Liver (tissue), 3 donors: ENCODE results near the gene RALB.

Experiments
- ATF3 ChIP-seq: IDR thresholded peaks from 2 replicates; pipeline ENCODE4 v1.6.1; 2016; ENCODE audit warnings: antibody characterized with exemption
- CTCF ChIP-seq: fragments of 150-350 bp; IDR thresholded peaks from 2 replicates; pipeline ENCODE4 v1.5.1; 2017; ENCODE audit warnings: improper control_type of control experiment, low read depth, low read length; ENCODE audit not compliant: missing input control
- FOXA1 ChIP-seq: IDR thresholded peaks from 2 replicates; pipeline ENCODE4 v1.6.1; 2016; ENCODE audit warnings: antibody characterized with exemption
- JUND ChIP-seq, 2 donors: IDR thresholded peaks; 2 replicates each; pipeline ENCODE4 v1.6.1; 2016; ENCODE audit warnings: antibody characterized with exemption in 2 of 2
- MAX ChIP-seq: IDR thresholded peaks from 2 replicates; pipeline ENCODE4 v1.6.1; 2016; ENCODE audit warnings: antibody characterized with exemption
- NR2F2 ChIP-seq: IDR thresholded peaks from 2 replicates; pipeline ENCODE4 v1.6.1; 2016; ENCODE audit warnings: antibody characterized with exemption
- RAD21 ChIP-seq, 2 donors: IDR thresholded peaks; 2 replicates each; pipeline ENCODE4 v1.6.1; 2016; ENCODE audit warnings: antibody characterized with exemption in 2 of 2, mild to moderate bottlenecking in 2 of 2
- REST ChIP-seq: IDR thresholded peaks from 2 replicates; pipeline ENCODE4 v1.6.1; 2016; ENCODE audit warnings: antibody characterized with exemption, mild to moderate bottlenecking
- SP1 ChIP-seq: IDR thresholded peaks from 2 replicates; pipeline ENCODE4 v1.6.1; 2018; ENCODE audit warnings: antibody characterized with exemption, mild to moderate bottlenecking
- TAF1 ChIP-seq: conservative IDR thresholded peaks from 2 replicates; pipeline ENCODE4 v1.6.1; 2016; ENCODE audit warnings: antibody characterized with exemption, mild to moderate bottlenecking
- YY1 ChIP-seq: IDR thresholded peaks from 2 replicates; pipeline ENCODE4 v1.6.1; 2016; ENCODE audit warnings: antibody characterized with exemption, mild to moderate bottlenecking
- donor health status: healthy.
- donor health status: healthy.

DNA sequence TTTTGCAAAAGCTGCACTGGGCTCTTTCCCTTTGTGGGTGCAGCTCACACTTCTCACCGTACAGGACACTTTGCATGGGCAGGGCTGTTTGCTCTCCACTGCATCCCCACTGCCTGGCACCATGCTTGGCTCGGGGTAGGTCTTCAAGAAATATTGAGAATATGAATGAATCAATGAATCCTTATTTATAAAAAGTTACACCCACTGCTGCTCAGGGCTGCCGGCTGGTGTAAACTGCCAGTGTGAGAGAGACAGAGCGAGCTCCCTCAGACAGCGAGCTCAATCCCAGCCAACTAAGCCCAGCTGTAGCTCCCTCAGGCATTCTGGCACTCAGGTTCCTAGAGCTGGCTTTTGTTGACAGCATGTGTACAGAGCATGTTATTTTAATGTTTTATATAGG lies 32.9 kb upstream of the RALB start:
- no peak for TF ChIP-seq ATF3
- TF ChIP-seq CTCF, result no peak
- TF ChIP-seq RAD21 (IDR thresholded peaks at IDR 0.05), result no peak
- no peak for TF ChIP-seq JUND (IDR thresholded peaks at IDR 0.05)
- TF ChIP-seq YY1, result no peak
- no peak for TF ChIP-seq REST
- TF ChIP-seq NR2F2, result no peak
- no peak for TF ChIP-seq SP1
- no peak for TF ChIP-seq MAX
- no peak for TF ChIP-seq TAF1
- no peak for TF ChIP-seq FOXA1
